ENCODE data around the gene C19orf12.

DNA sequence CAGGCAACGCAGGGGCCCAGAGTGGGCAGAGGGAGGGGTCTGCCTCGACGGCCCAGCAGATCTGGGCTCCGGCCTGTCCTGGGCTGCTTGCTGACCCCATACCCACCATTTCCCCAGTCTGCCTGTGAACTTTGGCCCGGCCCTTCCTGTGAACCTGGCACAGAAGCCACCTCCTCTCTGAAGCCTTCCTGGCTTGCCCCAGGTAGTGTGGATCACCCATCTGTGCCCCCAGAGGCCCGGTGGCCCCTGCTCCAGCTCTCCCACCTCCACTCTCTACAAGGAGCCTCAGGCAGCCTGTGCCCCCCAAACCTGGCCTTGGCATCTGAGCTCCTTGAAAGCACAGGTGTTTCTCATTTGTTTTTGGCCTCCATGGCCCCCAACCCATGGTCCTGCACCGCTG, 34.1 kb downstream of the C19orf12 start:
- TF ChIP-seq POLR2A (IDR thresholded peaks at IDR 0.05) = no peak
- TF ChIP-seq, protein P1, sequence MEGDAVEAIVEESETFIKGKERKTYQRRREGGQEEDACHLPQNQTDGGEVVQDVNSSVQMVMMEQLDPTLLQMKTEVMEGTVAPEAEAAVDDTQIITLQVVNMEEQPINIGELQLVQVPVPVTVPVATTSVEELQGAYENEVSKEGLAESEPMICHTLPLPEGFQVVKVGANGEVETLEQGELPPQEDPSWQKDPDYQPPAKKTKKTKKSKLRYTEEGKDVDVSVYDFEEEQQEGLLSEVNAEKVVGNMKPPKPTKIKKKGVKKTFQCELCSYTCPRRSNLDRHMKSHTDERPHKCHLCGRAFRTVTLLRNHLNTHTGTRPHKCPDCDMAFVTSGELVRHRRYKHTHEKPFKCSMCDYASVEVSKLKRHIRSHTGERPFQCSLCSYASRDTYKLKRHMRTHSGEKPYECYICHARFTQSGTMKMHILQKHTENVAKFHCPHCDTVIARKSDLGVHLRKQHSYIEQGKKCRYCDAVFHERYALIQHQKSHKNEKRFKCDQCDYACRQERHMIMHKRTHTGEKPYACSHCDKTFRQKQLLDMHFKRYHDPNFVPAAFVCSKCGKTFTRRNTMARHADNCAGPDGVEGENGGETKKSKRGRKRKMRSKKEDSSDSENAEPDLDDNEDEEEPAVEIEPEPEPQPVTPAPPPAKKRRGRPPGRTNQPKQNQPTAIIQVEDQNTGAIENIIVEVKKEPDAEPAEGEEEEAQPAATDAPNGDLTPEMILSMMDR (IDR thresholded peaks at IDR 0.05) = no peak
